Activated T-helper 9 cell treated with anti-CD3 and anti-CD28 coated beads, Interleukin-2, amount 50 U/mL, for 16 hours (primary cell): ENCODE results near the gene BCKDHA.

Experiments
- DNase-seq: peaks from one replicate; pipeline ENCODE4 v3.0.0-alpha.2; 2020; ENCODE audit warnings: low read depth

BCKDHA gene

DNA sequence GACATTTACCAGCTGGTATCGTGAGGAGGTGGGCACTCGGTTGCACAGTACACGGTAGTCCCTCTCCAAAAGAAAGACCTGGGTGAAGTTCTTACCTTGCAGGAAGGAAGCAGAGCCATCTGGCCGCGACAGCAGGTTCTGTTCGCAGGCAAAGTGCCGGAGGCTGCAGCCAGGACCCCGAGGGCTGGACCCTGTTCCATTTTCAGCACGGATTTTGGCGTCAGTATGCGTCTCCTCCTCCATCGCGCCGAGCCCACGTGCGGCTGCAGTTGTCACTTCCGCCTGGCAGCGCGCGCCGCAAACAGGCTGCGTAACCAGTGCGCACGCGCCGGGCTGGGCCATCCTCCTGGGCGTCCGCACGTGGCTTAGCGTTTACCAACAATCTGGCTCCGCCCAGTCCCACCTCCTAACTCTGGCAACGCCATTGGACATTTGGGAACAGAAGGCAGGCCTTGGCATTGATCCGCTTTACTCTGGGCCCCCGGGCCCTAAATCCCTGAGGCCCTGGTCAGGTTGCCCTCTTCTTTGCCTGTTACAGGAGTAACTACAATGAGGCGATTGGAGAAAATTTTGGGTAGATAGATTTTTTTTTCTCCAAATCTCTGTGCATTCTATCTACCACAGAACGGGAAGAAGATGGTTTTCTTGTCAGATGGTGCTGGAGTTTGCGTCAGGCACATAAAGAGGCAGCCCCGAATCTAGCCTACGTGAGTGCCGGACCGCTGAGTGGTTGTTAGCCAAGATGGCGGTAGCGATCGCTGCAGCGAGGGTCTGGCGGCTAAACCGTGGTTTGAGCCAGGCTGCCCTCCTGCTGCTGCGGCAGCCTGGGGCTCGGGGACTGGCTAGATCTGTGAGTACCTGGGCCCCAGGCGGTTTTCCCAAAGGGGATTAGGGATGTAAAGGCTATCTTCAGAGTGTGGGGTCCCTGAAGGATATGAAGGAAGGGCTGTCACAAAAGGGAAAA is at the start of gene BCKDHA, which contains the start of gene EXOSC5:
TSS of gene BCKDHA (plus strand) at position 733 of the 964 bp plus-strand sequence. CDS start at position 743, 10 bp downstream.
TSS of gene EXOSC5 (minus strand) at position 274 of the 964 bp plus-strand sequence. CDS start at position 243, 31 bp downstream.
- peak; percentile 99 for DNase-seq

DNA sequence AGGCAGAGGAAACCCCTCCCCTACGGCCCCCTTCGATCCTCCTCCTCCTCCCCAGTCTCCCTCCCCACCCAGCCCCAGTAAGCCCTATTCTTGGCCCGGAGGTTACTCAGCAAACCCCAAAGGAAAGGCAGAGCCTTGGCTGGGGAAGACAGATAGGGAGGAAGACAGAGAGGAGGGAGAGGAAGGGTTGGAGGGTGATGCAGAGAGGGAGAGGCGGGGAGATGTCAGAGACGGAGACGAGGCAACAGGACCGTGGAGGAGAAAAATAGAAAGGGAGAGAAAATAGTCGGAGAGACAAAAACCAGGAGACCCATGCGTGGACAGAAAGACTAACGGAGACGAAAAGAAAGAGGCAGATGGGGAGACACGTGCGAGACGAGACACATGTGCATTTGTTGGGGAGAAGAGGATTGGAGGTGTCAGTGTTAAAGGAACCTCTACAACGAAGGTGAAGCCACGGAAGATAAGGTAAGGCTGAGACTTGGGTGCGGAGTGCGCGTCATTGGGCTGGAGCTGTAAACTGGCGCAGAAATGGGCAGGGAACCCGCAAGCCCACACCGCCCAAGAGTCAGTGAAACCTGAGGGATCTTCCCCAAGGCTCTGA is 46.8 kb upstream of the BCKDHA start:
- DNase-seq, result no peak

DNA sequence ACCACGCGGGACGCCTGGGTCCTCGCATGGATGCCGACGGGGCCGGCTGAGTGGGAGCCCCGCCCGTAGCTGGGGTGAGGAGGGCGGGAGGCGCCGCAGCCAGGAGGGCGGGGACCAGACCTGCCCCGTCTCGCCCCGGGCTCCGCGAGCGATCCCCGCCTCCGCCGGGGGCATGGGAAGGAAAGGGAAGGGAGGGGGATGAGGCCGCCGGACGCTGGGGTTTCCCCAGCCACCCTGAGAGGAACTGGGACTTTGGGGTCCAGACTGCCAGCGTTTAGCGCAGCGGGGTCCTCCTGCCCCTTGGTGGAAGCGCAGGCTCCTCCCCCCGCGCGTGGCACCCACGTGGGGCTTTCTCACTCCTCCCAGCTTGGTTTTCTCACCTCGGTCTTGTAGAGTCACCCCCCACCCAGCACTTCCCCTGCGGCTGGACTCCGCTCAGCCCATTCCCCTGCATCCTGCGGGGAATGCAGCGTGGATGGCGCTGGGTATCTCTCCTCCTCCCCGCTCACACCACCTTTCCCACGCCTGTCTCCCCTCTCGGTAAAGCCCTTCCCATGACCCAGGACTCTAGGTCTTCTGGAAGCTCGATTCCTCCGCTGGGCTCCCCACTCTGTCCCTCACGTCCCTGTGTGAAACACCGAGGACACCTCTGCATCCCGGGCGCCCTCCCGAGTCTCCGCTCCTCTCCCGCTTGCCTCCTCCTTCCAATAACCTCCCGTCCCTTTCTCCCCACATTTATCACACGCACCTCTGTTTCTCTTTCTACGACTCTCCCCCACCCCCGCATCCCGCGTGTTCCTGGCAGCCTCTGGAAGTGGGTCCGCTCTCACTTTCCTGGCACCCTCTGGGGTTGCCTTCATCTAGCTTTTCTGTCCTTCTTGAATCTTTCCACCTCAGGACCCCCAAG is 46.0 kb upstream of the BCKDHA start:
- DNase-seq, result peak; percentile 80

DNA sequence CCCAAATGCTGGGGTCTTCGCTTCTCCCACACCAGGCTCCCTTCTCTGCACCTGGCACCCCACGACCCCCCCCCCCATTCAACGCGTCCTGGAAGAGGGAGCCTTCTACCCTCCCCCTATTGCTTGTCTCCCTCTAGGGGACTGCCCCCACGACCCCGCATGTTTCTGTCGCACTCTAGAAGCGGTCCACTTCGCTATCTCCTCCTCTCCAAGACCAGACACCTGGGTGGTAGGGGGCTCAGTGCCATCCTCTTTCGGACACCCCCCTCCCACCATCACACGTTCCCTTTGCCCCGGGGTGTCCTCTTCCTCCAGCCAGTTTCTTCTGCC is 45.4 kb upstream of the BCKDHA start:
- no peak for DNase-seq

DNA sequence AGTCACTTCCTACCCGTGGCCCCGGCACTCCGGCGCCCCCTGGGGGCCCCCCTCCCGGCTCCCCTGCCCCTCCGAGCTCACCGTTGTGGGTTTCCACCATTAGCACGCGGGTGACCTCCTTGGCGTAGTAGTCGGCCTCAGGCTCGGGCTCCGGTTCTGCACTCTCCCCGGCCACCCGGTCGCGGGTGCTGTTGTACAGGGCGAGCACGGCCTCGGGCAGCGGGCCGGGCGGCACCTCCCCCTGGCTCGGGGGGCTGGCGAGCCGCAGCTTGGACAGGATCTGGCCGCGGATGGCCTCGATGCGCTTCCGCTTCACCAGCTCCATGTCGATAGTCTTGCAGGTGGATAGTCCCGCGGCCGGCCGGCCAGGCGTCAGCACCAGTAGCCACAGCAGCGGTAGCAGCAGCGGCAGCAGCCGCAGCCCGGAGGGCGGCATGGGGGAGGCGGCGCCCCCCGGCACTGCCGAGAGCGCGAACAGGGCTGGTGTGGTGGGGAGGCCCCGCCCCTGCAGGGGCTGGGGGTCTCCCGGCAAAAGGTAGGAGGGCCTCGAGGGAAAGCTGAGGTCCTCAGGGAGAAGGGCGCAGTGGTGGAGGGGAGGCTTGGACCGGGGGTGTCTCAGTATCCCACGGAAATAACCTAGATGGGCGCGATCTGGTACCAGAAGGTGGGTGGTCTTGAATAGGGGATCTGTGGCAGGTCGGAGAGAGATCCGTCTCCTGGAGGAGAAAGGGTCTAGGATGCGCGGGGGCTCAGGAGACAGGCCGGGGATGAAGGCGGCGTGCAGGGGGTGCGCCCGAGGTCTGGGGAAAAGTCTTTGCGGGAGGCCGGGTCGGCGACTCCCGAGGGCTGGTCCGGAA is 44.8 kb upstream of the BCKDHA start:
- peak; percentile 71 for DNase-seq

DNA sequence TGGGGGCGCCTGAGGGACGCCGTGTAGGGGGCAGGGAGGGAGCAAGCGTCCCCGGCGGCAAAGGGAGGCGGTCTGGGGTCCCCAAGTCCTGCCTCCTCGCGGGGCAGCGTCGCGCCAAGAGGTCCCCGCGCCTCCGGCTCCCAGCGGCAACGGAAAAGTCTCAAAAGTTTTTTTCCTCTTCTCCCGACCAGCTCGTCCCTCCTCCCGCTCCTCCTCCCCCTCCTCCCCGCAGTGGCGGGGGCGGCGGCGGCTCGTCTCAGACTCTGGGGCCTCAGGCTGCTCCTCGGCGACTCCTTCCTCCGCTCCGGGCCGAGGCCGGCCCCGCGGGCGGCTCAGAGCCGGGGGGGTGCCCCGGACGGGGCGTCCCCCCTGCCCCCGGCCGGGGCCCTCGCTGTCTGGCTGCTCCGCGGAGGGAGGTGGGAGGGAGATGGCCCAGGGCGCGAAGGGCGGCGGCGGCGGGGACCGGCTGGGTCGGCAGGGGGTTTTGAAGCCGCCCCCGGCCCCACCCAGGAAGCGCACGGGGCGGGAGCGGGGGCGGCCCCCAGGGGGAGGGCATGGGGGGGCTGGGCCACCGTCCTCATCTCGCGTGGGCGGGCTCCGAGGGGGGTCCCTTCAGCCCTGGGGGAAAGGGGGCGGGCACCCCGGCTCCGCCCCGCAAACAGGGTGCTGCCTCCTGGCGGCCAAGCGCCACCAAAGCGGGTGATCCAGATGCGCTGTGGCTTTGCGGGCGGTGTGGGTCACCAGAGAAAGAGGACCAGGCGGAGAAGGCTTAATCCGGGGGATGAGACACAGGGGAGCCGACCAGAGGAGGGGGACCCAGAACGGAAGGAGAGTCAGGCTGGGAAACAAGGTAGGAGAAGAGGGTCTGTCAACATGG is 43.9 kb upstream of the BCKDHA start, which contains the start of gene TGFB1:
TSS of gene TGFB1 (minus strand) at position 457 of the 877 bp plus-strand sequence. CDS start 878 bp downstream, outside the sequence.
- peak; percentile 91 for DNase-seq

DNA sequence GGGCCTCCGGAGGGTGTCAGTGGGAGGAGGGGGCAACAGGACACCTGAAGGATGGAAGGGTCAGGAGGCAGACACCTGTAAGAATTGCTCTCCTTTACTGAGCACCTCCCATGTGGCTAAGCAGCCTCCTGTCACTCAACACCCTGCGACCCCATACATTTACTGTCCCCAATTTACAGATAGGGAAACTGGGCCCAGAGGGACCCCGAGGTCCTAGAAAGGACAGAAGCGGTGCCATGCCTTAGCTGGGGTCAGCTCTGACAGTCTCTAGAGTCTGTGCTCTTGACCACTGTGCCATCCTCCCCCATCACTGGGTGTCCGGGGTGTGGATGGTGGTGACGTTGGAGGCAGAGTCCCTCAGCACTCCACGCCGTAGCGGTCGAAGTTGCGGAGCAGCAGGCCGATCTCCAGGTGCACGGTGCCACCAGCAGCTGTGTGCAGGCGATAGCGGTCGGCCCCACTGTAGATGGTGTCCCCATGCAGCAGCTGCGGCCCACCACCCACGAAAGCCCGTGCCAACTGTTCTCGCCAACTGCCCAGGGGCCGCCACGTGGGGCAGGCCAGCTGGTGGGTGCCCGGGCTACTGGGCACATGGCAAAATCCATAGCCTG is 43.2 kb upstream of the BCKDHA start:
- DNase-seq, result no peak

DNA sequence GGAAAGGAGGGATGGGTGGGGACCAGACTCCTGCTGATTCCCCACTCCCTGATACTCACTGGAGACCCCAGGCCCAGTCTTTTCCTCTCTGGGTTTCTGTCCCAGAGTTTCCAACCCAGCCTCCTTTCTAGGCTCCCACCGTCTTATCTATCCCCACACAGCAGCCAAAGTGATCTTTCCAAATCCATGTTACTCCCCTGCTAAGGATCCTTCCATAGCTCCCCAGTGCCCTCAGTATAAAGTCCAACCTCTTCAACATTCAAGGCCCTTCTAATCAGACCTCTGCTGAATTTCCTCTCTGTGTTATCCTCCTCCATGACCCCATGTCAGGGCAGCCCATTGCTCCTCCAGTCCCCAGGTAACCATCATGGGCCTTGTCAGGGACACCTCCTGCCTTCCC is 42.6 kb upstream of the BCKDHA start:
- DNase-seq, result no peak

DNA sequence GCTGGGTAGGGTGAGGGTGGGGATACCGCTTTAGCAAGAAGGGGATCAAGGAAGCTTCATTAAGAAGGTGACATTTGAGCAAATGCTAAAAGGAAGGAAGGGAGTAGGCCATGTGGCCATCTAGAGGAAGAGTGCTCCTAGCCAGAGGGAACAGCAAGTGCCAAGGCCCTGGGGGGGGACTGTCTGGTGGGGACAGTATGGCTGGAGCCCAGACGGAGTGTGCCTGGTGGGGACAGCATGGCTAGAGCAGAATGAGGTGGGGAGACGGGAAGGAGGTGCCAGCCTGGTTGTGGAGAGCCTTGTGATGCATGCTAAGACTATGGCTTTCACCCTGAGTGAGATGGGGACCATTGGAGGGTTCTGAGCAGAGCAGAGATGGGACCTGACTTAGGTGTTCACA is 41.8 kb upstream of the BCKDHA start:
- no peak for DNase-seq

DNA sequence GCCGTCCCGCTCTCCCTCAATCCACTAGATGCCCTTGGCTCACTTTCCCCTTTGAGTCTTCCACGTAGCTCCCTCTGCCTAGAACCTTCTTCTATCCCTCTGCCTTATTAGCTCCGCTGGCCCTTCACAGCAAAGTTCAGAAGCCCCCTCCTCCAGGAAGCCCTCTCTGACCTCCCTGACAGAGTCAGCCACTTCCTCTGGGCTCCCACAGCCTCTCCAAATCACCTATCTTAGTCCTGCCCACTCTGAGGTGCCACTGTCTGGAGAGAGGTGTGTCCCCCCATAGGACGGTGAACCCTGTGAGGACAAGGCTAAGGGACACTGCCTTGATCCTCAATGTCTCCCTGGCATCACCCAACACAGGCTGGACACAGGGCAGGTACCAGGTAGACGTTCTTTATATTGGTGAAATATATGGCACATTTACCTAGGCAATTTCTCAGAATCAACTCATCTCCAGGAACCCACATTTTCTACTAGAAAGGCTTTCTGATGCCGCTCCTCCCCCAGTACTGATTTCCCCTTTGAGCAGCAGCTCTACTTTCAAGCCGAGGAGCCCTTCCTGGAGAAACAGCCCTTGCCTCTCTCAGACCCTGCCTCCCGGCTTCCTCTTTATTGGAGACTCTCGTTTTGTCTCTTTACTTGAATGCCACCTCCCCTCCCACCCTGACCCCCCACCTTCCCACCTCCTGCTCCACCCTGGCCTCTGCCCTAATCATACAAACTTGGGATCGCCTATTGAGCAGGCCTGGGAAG is 40.5 kb upstream of the BCKDHA start:
- DNase-seq, result no peak

DNA sequence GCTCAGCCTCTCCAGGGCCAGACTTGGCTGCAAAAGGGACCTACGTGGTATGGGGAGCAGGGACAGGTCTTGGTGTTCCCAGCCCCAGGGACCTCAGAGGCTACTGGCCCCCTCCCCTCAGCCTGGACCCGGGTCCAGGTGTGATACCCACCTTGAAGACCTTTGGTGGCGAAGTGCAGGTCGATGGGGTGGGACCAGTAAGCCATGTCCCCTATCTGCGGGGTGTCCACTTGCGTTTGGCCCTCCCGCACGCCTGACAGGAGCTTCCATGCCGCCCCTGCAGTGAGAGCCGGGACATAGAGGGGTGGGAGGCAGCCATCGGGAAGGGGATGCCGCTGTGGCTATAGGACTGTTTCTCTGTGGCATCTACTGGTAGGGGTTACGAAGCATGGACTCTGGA is 39.9 kb upstream of the BCKDHA start:
- DNase-seq, result no peak

DNA sequence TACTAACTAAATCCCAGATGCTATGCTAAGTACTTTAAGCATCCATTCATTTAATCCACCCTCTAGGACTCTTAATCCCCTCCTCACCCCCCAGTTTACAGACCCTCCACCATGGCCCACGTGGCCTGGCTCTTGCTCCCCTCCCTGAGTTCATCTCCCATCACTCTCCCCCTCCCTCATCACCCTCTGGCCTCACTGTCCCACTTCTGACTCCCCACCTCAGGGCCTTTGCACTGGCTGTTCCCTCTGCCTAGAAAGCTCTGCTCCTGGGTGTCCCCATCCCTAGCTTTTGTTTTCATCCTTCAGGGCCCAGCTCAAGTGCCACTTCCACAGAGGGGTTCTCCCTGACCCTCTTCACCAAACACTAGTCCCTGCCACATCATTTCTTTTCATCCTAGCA is 37.9 kb upstream of the BCKDHA start:
- no peak for DNase-seq

DNA sequence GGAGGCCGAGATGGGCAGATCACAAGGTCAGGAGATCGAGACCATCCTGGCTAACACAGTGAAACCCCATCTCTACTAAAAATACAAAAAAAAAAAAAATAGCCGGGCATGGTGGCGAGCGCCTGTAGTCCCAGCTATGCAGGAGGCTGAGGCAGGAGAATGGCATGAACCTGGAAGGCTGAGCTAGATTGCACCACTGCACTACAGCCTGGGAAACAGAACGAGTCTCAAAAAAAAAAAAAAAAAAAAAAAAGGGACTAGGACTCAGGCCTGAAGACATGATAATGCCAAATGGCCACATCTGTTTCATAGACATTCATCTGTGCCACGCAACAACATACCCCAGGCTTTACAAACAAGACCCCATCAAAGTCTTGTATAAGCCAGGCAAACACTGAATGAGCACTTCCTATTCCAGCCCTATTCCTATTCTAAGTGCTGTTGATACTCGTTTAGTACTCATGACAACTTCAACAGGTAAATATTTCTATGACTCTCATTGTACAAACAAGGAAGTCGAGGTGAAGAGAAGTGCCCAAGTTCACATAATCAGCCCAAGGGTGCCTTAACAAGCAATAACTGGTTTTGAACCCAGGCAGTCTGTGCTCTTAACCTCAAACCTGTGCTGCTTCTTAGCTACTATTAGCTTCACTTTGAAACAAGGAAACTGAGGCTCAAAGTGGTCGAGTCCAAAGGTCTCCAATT is 35.3 kb upstream of the BCKDHA start:
- no peak for DNase-seq

DNA sequence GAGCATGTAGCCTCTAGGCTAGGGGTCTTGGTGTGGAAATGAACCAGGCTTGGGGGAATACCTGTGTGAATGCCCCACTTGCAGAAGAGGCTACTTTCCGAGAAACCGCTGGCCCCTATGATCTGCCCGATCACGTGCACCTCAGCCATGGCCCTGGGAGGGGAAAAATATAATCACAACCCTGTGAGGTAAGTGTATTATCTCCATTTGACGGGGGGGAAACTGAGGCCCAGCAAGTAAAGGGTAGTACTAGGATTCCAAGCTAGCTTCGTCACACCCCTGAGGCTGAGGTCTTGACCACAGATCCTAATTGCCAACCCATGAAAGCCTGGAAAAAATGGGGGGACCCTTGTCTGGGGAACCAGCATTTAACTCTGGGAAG is 34.3 kb upstream of the BCKDHA start:
- no peak for DNase-seq

DNA sequence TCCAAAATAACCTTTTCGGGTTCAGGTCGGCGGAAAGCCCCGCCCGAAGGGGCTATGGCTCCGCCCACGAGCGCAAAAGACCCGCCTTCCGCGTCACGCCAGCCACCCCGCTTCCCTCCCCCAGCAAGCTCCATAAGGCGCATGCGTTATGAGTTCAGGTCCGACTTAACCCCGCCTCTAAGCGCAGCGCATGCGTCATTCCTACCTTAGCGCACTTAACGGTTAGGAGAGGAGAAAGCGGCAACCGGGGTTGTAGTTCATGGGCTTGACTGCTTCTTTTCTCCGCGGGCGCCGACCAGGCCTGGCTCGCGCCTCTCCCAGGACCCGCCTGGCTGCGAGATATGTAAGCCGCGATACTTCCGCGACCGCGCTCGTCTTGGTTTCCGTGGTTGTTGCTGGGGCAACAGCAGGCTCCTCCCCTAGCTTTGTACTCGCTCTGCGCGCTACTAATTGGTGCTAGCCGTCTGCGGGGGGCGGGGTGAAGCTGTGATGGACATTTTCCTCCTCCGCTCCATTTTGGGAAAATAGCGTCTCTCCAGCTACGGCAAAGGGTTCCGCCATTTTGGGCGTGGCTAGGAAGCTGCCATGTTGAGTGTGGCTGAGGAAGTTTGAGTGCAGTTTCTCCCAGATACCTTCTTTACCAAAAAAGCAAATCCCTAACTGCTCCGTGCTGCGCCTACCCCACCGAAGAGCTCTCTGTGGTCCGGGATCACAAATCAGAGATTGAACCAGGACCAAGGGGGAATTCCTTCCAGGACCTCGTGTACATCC is 33.7 kb upstream of the BCKDHA start, which contains the start of gene B9D2:
TSS of gene B9D2 (minus strand) at position 397 of the 771 bp plus-strand sequence. CDS start 630 bp downstream, outside the sequence.
- peak; percentile 97 for DNase-seq

DNA sequence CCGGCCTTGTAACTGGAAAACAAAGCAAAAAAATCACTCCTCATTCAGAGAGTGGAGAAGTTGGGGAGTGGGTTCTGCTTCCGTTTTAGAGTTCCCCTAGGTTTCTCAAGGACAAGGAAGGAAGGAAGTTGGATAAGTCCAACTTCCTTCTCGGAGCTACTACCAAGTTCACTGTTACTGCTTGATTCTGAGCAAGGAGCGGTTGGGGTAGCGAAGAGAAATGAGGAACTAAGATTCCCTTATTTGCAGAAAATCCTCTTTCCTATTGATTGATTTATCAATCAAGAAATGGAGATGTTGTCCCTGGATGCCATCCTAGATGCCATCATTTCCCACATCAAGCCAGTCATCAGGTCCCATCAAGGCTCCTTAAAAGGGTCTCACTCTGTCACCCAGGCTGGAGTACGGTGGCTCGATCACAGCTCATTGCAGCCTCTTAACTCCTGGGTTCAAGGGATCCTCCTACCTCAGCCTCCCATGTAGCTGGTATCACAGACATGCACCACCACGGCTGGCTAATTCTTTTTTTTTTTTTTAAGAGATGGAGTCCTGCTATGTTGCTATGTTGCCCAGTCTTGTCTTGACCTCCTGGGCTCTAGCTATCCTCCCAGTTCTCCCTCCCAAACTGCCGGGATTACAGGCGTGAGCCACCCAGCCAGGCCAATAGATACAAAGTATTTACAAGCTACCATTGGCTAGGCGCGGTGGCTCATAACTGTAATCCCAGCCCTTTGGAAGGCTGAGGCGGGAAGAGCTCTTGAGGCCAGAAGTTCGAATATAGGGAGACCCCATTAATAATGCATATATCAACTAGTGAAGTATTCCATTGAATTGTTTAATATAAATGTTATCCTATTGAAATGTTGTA is 32.9 kb upstream of the BCKDHA start:
- no peak for DNase-seq
